Measurements from ENCODE around the gene HOXA3.

GRCh38 chr7:27185854-27186667 is 33.7 kb upstream of the HOXA3 start:
- TF ChIP-seq ATF3 (IDR thresholded peaks at IDR 0.05; ENCODE audit: borderline replicate concordance, extremely low read depth, low read depth, low read length) (no peak), ZZZ3 (IDR thresholded peaks at IDR 0.05; ENCODE audit: control insufficient read depth, insufficient read length, low read depth) (no peak), MXI1 (IDR thresholded peaks at IDR 0.05; ENCODE audit: low read depth, low read length) (no peak), CTCF (IDR thresholded peaks at IDR 0.05 in 2 of 3, conservative IDR thresholded peaks at IDR 0.05 in 1 of 3; ENCODE audit: control insufficient read depth in 2 of 3, extremely low read depth in 1 of 3, insufficient read depth in 1 of 3, low read depth in 3 of 3, low read length in 3 of 3) (no peak)

Data from GM12878 (cell line).